GM19397 (cell line): Measurements from ENCODE around the gene COL4A2.
"Not testable (repeated sequence)": the region's sequence is repeated elsewhere in the genome, so short reads cannot be mapped to it uniquely, and the experiment has no call there.

ENCODE experiments used
- ATAC-seq: cut with Tn5 transposase; IDR thresholded peaks from one replicate; pipeline ENCODE4 v1.9.1; 2021; ENCODE audit warnings: mild to moderate bottlenecking, moderate library complexity; ENCODE audit not compliant: unreplicated experiment

COL4A2 gene

DNA sequence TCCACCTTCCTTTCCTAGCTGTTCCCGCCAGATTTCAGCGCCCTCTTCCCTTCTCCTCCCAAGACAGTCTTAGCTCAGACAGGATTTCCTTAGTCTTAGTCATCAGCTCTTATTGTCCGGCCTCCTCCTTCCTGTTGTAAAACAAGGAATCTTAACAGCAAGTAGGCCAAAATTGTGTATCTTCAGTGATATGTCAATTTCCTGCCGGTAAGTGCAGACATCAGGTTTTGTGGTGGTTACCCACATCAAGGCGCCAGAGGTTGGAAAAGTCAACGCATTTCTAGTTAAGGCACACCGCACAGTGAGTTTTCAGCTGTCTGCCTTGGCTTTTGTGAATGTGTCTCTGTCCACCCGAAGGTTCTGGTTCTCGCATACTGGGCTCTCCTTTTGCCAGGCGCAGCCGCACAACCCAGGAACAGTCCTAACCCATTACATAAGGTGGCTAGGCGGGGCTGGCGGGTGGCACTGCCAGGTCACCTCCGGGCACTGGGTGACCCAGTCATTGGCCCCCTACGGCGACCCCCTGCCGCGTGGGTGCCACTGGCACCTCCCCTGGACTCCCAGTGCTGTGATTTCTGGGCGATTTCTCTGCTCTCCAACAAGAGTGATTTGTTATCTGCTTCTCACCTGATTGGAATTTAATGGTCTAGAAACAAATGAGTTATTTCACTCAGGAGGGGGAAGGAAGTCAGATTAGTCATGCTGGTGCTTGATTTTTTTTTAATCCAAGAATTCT is 12.9 kb downstream of the COL4A2 start:
- ATAC-seq = no peak

DNA sequence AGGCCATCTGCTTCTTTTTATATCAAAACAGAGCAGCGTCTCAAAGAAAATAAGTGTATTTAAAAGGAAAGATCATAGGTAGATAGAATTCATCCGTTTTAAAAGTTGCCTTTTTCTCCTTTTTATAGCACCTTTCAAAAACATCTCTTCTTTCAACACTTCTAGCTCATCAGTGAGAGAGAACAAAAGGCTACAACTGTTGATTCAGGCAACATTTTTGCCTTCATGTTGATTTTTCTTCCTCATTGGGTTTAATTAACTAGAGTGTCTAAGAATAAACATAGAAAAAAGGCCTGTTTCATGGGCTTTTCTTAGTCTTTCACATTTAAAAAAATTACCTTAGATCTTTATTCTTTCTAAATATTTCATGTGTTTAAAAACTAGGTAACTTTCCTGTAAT is 13.6 kb downstream of the COL4A2 start:
- ATAC-seq = no peak

DNA sequence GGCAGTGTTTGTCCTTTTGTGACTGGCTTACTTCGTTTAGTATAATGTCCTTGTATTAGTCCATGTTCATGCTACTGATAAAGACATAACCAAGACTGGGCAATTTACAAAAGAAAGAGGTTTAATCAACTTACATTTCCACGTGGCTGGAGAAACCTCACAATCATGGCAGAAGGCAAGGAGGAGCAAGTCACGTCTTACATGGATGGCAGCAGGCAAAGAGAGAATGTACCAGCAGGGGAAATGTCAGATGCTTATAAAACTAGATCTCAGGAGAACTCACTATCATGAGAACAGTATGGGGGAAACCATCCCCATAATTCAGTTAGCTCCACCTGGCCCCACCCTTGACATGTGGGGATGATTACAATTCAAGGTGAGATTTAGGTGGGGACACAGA is 14.5 kb downstream of the COL4A2 start:
- not testable (repeated sequence) for ATAC-seq

DNA sequence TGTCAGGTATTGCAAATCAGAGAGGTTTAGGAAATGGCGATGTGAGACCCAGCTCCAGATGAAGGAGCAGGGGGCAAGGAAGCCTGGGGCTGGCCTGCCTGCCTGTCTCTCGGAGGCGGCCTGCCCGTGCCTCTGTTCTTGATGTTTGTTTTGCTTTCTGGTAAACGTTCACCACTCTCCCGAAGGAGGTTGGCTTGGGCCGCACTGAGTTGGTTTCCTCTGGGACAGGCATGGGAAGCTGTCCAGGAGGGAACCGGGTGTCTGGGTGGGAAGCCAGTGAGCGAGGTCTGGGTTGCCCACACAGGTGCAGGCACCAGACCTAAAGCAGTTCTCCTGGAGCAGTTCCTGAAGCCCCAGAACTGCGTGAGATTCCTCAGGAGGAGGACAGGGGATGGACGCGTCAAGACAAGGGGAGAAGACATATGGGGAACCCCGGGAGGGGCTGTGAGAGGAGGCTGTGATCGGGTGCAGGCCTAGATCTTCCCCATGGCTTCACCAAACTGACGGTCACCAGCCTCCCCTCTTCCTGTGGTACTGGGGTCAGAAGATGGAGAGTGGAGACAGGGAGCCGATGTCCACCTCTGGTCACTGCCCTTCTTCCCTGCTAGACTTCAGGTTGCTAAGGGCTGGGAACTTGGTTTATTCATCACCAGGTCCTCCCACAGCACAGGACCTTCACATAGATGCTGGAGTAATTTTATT is 15.2 kb downstream of the COL4A2 start:
- no peak for ATAC-seq

DNA sequence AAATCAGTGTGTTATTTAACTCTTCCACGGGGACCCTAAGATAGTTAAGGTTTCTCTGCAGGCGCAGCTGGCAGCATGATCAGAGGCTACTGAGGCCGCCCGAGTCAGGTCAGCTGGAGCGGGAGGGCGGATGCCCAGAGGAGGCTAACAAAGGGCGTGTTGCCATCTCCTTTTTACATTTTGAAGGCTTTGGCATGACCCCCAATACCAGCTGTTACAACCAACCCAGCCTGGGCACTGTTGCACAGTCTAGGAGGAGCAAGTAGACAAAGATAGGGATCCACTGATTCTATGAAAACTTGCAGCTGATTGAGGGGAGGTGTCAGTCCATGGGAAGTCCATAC is 15.7 kb downstream of the COL4A2 start:
- no peak for ATAC-seq

DNA sequence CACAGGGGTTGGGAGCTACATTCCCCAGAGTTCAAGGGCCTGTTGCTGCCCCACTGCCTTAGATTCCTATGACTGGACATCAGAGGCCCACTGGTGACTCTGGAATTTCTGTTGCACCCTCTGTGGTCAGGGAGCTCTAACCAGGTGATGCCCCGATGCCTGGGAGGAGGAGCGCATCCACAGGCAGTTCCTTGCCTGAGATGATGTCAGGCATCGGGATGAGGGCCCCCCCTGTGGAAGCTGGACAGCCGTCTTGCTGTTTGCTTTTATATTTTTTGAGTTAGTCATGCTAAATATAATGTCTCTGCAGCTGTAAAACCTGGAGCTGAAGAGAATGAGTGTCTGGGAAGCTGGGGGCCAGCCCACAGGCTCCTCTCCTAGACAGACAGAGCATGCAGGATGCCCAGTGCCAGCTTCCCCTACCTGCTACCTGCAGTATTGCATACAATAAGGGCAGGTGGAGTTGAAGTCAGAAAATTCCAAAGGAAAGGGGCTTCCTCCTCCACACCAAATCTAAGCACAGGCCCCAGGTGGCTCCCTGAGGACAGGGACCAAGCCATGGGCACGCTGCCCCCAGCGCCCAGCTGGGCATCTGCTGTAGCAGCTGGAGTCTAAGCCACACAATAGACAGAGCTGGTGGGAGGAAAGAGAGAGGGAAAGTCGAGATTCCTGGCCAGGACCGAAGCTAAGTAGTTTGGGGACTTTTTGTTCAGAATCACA is 16.2 kb downstream of the COL4A2 start:
- ATAC-seq = no peak

DNA sequence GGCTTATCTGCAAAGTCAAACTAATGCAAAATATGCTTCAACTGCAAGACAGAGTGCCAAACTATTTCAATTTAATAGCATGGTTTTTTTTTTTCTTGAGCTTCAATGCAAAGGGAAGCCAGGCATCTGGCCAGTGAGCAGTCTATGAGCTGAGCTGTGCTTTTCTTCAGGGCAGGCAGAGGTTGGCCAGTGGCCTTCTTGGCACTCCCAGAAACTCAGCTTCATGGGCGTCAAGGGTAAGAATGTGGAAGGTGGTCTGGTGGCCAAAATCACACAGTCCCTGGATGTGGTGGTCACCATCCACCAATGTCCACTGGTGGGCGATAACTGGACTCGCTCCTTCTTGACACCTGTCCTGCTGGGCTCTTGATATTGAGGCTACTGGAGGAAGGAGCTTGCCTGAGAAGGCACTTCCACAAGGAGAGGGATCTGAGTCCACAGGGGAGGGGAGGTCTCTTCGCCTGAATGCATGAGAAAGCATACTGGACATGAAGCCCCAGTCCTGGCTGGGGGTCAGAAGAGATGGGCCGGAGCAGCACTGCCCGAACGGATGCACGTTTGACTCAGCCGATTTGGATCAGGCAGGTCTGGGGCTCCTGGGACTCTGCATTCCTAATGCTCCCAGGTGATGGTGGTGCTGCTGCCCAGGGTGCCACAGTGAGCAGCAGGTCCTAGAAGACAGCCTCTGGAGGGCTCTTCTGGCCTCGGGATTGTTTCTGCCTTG is 17.1 kb downstream of the COL4A2 start:
- no peak for ATAC-seq

DNA sequence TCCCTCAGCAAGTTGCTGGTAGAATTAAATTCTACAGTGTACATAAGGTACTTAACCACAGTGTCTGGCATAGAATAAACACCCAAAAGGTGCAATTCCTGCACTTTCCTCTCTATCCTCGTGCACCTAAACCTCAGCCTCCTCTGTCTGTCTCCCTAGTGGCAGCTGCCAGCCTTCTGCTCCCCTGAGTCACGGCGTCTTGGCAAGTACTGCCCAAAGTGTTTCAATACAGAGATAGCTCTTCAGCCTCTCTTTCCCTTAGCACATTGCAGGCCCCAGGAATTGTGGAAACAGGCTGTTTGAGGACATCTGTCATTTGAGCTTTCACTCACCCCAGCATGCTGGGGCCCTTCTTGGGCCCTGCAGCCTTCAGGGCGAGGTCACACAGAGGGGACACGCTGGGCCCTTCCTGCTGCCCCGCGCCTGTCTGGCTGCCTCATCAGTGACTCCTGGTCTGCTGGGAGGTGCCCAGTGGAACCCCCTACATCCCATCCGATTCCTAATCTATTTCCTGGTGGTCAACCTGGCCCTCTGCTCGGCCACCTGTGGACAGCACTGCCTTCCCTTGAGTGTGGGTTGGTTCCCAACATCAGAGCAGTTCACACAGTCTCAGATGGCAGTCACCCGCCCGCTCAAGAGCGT is 19.3 kb downstream of the COL4A2 start:
- no peak for ATAC-seq

DNA sequence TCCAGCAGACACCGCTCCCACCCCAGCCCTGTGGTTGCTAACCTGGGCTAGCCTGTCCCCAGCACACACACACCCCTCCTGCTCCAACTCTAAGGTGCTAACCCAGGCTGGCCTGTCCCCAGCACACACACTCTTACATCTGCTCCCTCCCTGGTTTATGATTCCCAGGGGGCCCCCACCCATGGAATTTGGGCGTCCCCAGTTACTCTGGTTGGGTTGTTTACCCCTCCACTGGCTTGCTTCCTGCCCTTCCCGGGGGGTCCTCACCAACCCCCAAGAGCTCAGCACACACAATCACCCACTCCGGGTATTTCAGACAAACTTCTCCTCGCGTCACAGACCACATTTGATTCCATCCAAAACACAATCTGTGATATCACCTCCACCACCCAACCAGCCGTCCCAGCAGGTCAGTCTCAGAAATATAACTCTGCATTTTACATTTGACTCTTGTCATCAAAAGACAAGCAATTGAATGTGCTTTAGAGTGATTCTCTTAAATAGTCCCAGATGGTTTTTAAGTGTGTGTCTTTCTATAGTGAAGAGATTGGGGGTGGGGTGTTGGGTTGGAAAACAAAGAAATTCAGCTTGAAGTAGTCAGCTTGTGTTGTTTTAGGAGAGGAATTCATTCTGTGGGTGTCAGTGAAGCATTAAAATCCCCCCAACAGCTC is 20.1 kb downstream of the COL4A2 start:
- ATAC-seq = no peak

DNA sequence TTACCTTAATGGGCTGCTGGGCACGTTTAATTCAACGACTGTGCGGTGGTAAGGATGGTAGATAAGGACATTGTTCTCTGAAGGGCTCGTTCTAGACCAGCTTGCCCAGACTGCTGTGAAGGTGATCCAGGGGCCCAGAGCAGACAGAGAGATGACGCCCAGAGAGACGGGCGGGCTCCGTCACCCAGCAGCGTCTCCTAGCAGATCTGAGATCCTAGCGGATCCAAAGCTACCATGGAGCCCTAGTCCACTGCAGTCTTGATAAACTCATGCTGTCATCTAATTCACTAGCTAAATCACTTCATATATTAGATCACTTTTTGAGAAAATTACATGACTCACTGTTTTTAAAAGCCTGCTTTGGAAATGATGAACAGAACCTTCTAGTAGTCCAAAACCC is 21.5 kb downstream of the COL4A2 start:
- no peak for ATAC-seq

DNA sequence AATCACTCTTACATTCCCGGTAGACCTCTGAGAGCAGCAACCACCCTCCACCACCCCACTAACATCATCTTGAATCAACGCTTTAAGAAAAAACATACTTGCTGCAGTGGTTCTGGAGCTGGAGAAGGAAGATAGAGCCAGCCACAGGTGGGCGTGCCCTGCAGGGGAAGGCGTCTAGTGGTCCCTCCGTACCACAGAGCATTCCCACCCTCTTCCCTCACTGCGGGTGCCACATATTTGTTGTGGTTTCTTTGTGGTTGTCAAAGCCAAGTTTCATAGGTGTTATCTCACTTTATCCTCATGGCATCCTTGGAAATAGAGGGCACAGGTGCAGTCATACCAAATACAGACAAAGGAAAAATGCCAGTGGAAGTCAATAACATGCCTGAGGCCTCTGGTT is 22.2 kb downstream of the COL4A2 start:
- ATAC-seq = no peak

DNA sequence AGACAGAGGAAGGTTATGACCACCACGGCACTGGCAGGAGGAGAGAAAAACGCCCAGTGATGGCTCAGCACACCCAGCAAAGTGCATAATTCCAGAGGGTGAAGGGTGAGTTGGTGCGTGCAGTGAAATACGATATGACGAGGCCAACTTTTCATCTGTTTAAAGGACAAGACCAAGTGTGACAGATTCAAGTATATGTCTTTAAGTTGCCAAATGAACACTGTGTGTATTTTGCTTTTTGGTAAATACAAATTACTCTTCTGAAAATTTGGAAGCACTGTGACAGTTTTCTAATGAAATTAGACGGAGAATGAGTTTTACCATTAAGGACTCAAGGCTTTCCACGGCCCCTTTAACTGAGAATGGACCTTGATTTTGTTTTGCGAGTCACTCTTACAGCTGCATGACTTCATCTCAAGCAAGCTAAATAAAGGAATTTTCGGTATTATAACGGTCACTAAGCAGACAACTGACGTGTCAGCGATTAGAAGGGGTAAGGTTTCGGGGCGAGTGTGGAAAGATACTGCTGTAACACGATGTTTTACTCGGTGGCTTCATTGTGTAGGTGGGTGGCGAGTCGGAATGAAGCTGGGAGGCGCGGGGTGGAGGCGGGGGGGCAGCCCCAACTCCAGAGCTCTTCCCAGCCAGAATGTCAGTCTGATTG is 22.8 kb downstream of the COL4A2 start:
- no peak for ATAC-seq

DNA sequence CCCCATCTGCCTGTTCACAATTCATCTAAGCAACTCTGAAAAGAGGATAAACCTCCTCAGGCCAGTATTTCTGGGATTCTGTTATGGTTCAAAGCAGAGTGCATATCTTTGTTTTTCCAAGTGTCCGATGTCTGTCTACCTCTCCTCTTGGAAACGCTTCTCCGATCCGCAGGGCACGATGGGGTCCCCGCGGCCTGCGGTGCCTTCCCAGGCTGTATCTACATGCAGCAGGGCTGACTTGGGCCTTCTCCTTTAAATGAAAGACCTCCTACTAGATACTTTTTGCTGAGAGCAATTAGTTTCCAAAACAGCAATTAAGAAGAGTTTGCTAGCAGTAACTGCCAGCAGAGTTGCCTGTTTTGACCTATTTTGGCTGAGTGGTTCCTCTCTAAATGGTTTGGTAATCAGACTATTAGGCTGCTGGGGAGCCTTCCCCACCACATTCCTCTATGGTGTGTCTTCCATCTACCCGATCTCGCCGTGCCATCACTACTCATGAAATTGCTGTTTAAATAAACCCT is 23.5 kb downstream of the COL4A2 start:
- no peak for ATAC-seq

DNA sequence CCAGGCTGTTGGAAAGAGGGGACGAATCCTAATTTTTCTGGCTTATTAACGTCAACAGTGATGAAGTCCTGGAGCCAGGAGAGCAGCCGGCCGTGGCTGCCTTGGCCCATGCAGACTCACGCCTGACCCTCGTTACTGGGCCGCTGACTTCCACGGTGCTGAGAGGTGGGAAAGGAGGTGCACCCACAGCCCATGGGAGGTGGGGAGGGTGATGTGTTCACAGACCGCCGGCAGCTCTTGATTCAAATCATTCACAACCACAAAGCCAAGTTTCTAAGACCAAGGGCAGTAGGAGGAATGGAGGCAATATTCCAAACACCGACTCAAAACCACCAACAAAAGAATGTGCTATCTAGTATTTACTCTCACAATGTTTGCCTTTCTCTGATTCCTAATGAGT is 24.3 kb downstream of the COL4A2 start:
- ATAC-seq = no peak

DNA sequence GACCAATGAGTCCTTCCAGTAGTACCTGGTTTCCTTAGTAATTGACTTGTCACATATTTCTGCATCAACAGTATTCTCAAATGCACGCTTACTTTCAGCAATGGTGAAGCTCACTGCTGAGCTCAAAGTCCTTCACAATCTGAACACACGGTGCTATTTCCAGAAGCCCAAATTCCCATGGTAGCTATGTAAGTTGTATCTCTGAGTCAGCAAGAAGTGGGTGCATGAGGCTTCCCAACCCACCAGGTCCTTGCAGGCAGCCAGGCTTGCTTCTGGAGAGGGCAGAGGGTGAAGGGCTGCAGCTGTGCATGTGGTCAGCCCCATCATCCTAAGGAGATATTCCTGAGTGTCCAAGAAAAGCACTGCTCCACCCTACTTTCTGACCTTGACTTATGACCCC is 25.7 kb downstream of the COL4A2 start:
- no peak for ATAC-seq

DNA sequence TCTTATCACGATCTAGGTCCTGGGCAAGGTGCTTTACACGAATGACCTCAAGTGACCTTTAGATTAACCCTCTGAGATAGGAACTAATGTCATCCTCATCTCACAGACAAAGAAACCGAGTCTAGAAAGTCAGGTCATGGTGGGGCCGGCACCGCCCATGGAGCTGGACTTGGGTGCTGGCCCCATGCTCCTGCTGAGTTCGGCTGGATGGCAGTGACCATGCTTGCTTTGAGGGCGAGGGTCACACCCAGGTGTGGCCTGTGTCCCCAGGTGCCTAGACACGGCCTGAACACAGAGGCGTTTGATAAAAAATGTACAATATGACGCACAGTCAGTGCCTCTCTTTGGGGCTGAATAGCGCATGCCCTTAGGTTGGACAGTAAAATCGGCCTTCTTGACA is 26.8 kb downstream of the COL4A2 start:
- no peak for ATAC-seq

DNA sequence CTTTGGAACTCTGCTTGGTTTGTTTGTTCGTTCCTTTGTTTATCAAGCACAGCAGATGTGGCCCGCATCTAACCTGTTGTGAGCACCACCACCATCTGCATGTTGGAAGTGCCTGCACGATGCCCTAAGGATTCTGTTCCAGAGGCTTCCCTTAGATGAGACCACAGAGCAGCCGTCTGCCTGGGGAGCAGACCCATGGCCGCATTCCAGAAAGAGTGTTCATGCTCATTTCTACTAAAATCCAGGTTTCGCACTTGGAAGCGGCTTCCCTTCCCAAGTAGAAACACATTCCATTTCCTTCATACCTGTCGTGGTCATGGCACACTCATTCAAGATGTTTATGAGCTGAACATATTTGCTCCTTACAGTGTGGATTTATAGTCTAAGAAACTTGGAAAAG is 27.2 kb downstream of the COL4A2 start:
- ATAC-seq = no peak

DNA sequence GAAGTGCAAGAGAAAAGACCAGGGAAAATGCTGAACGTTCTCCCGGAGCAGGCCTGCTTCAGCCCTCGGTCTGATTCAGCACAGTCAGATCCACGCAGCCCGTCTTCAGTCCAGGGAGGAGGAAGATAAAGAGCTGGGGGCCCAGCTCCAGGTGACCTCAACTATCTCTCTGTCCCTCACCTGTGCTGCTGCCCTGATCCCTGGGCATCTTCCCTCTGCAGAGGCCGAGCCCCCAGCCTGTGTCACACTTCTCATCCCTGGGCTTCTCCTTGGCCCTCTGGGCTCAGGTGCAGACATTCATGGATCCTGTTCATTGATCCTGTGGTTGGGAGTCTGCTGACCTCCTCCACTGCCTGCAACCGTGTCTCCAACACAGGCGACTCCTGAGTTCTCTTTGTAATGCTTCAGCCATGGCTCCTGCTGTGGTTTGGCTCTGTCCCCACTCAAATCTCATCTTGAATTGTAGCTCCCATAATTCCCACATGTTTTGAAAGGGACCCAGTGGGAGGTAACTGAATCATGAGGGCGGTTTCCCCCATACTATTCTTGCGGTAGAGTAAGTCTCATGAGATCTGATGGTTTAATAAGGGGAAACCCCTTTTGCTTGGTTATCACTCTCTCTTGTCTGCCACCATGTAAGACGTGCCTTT is 27.9 kb downstream of the COL4A2 start:
- ATAC-seq = no peak

DNA sequence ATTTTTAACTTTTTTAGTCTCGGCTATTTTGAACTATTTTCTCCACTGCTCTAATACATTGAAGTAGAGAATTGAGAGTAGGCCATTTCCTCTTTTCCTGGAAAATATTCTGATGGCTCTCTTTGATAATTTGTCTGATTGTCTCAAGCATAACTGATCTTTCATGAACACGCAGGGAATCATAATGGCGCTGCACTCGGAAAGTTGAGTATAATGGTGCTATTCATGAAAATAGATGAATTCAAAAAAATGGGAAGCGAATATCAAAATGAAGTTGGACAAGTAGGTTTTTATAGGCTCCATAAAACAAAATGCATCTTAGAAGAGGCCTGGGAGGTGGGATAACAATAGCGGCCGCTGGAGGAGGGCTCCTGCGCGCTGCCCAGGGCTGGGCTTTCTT is 29.0 kb downstream of the COL4A2 start:
- ATAC-seq = no peak
